Heart left ventricle (tissue), 13 donors: ENCODE data around the gene HELZ2.

Experiments
- CTCF ChIP-seq, 12 donors: fragments of 200-600 bp; sonication (generic) in 4 of 12; IDR thresholded peaks; one replicate each; pipeline versions ENCODE4 v1.5.0 to v1.8.0; 2018 to 2022; ENCODE audit warnings: antibody characterized with exemption in 12 of 12, mild to moderate bottlenecking in 5 of 12
- POLR2A ChIP-seq, 2 donors: fragments of 450-650 bp; IDR thresholded peaks; one replicate each; pipeline ENCODE4 v1.6.1; 2017; ENCODE audit warnings: antibody characterized with exemption in 2 of 2, mild to moderate bottlenecking in 2 of 2, moderate library complexity in 2 of 2
- donor health status: ischemic (EF 13 %, LVEDD 7.1; RV severe dilation, severe dysfunction).
- donor health status: DM: no; HTN: yes; CAD: no.
- donor health status: DM: no; HTN: no; CAD: no.
- donor health status: ischemic (EF 25% LVEDD 6.9; RV normal size, moderate dysfunction).
- donor health status: ischemic (EF 25% LVEDD 5.7; RV mildly dilated, moderate dysfunction).
- donor health status: ischemic (EF 35%, LVEDD 5.7; RV mildly dilated, moderate dysfunction).
- donor health status: nonischemic (EF 11% LVEDD 7.7; RV severe dilation, severe dysfunction).
- donor health status: DM: yes; HTN: yes; CAD: no.
- donor health status: PGD.
- donor health status: ischemic (EF 29% LVEDD 5.4; RV normal size, mild dysfunction).
- donor health status: nonischemic (EF 23%, LVEDD 6.1; RV moderate dilation, normal function).

- TF ChIP-seq CTCF (IDR thresholded peaks at IDR 0.05), result no peak
- TF ChIP-seq POLR2A (IDR thresholded peaks at IDR 0.05), result no peak
Observed at GRCh38 chr20:63549019-63549418, 25.0 kb downstream of the HELZ2 start.
